GM21737 (cell line): ENCODE measurements around the gene SARDH.
"Not testable (repeated sequence)": the region's sequence is repeated elsewhere in the genome, so short reads cannot be mapped to it uniquely, and the experiment has no call there.

Source experiments
- ATAC-seq: cut with Tn5 transposase; IDR thresholded peaks from one replicate; pipeline ENCODE4 v1.9.1; 2021; ENCODE audit warnings: mild to moderate bottlenecking, moderate library complexity; ENCODE audit not compliant: unreplicated experiment

SARDH gene

GRCh38 chr9:133761641-133762248, 23.6 kb upstream of the SARDH start:
- no peak for ATAC-seq

- no peak for ATAC-seq
These were observed 22.6 kb upstream of the SARDH start for GRCh38 chr9:133760713-133761290.

GRCh38 chr9:133759946-133760345, 21.8 kb upstream of the SARDH start:
- no peak for ATAC-seq

- ATAC-seq = no peak
These were observed 21.2 kb upstream of the SARDH start for GRCh38 chr9:133759146-133759900.

GRCh38 chr9:133758228-133758627, 20.1 kb upstream of the SARDH start:
- no peak for ATAC-seq

GRCh38 chr9:133754688-133755227, 16.6 kb upstream of the SARDH start:
- ATAC-seq = no peak

- ATAC-seq = no peak
These were observed 16.0 kb upstream of the SARDH start for GRCh38 chr9:133754187-133754586.

- no peak for ATAC-seq
These were observed 14.7 kb upstream of the SARDH start for GRCh38 chr9:133752739-133753446.

- ATAC-seq = no peak
These were observed 13.0 kb upstream of the SARDH start for GRCh38 chr9:133750982-133751649.

- ATAC-seq = no peak
These were observed 9.2 kb upstream of the SARDH start for GRCh38 chr9:133747309-133747708.

- ATAC-seq = not testable (repeated sequence)
These were observed 6.4 kb upstream of the SARDH start for GRCh38 chr9:133744528-133744927.

- no peak for ATAC-seq
These were observed 4.8 kb upstream of the SARDH start for GRCh38 chr9:133742849-133743444.

GRCh38 chr9:133742251-133742650, 4.1 kb upstream of the SARDH start:
- no peak for ATAC-seq

GRCh38 chr9:133741716-133742115, 3.6 kb upstream of the SARDH start:
- ATAC-seq = no peak

GRCh38 chr9:133740911-133741310, 2.8 kb upstream of the SARDH start:
- no peak for ATAC-seq

GRCh38 chr9:133739408-133740280, 1.5 kb upstream of the SARDH start:
- no peak for ATAC-seq

GRCh38 chr9:133738640-133739225, 581 bp upstream of the SARDH start:
- ATAC-seq = no peak

GRCh38 chr9:133737071-133737773, 930 bp downstream of the SARDH start:
- no peak for ATAC-seq
